ENCODE measurements around the gene ATXN7. TPM values are rescaled to one million over a fixed set of nuclear protein-coding genes. Genes with fewer than 3 reads are reported as not detected.
A peak's percentile ranks its signal among the peaks of the same experiment; 100 is the strongest.

ATXN7 gene
- total and polyA plus RNA-seq, 2 donors from 2014 or later: 1.4 to 36.4 TPM

- H3K4me1 ChIP-seq (ENCODE audit: control insufficient read depth in 2 of 3, insufficient read depth in 2 of 3, low read depth in 1 of 3, low read length in 3 of 3): peaks cover 0 to 33% (median 16%) of the 10 kb centered on the region in 3 donors
- H3K27ac ChIP-seq (ENCODE audit: low read depth in 2 of 2, low read length in 2 of 2): no peak overlapping the region
- no peak for FAIRE-seq
Observed at GRCh38 chr3:63975723-63976122, 112.1 kb downstream of the ATXN7 start.

GRCh38 chr3:63976161-63976871 is 112.6 kb downstream of the ATXN7 start:
- no peak for FAIRE-seq
- no peak for DNase-seq
- intact Hi-C loops (cut with DNase I): no loop called here
- Histone ChIP-seq H3K27me3 (ENCODE audit: control insufficient read depth, insufficient read depth, low read length) (no peaks in the 10 kb centered on the region), H3K27ac (ENCODE audit: low read depth in 2 of 2, low read length in 2 of 2) (no peak overlapping the region), H3K36me3 (ENCODE audit: control insufficient read depth in 2 of 3, insufficient read depth in 3 of 3, low read length in 3 of 3) (peaks cover 9 to 15% (median 10%) of the 10 kb centered on the region in 3 donors), H3K4me3 (ENCODE audit: low read length in 3 of 3) (no peak overlapping the region), H3K4me1 (ENCODE audit: control insufficient read depth in 2 of 3, insufficient read depth in 2 of 3, low read depth in 1 of 3, low read length in 3 of 3) (peaks cover 0 to 28% (median 14%) of the 10 kb centered on the region in 3 donors), H3K9ac (ENCODE audit: low read length in 3 of 3) (no peak overlapping the region), H3K9me3 (ENCODE audit: control insufficient read depth in 2 of 3, insufficient read depth in 1 of 3, low read length in 3 of 3) (no peaks in the 10 kb centered on the region)
- TF ChIP-seq, protein P1, sequence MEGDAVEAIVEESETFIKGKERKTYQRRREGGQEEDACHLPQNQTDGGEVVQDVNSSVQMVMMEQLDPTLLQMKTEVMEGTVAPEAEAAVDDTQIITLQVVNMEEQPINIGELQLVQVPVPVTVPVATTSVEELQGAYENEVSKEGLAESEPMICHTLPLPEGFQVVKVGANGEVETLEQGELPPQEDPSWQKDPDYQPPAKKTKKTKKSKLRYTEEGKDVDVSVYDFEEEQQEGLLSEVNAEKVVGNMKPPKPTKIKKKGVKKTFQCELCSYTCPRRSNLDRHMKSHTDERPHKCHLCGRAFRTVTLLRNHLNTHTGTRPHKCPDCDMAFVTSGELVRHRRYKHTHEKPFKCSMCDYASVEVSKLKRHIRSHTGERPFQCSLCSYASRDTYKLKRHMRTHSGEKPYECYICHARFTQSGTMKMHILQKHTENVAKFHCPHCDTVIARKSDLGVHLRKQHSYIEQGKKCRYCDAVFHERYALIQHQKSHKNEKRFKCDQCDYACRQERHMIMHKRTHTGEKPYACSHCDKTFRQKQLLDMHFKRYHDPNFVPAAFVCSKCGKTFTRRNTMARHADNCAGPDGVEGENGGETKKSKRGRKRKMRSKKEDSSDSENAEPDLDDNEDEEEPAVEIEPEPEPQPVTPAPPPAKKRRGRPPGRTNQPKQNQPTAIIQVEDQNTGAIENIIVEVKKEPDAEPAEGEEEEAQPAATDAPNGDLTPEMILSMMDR (IDR thresholded peaks at IDR 0.05; ENCODE audit: borderline replicate concordance, extremely low read depth, insufficient read depth): no peak

More at GRCh38 chr3:63975723-63976122, 112.1 kb downstream of the ATXN7 start:
- Histone ChIP-seq H3K9me3 (ENCODE audit: control insufficient read depth in 2 of 3, insufficient read depth in 1 of 3, low read length in 3 of 3) (no peaks in the 10 kb centered on the region), H3K9ac (ENCODE audit: low read length in 3 of 3) (no peak overlapping the region), H3K36me3 (ENCODE audit: control insufficient read depth in 2 of 3, insufficient read depth in 3 of 3, low read length in 3 of 3) (peaks cover 3 to 10% (median 6%) of the 10 kb centered on the region in 3 donors), H3K27me3 (ENCODE audit: control insufficient read depth, insufficient read depth, low read length) (no peaks in the 10 kb centered on the region), H3K4me3 (ENCODE audit: low read length in 3 of 3) (no peak overlapping the region)
- DNase-seq: peak in 1 of 5 donors; percentile 45
- TF ChIP-seq, protein P1 (IDR thresholded peaks at IDR 0.05; ENCODE audit: borderline replicate concordance, extremely low read depth, insufficient read depth): no peak
- intact Hi-C loops (cut with DNase I): no loop called here

- Histone ChIP-seq H3K36me3 (ENCODE audit: control insufficient read depth in 2 of 3, insufficient read depth in 3 of 3, low read length in 3 of 3) (peaks cover 10 to 17% (median 10%) of the 10 kb centered on the region in 3 donors), H3K4me1 (ENCODE audit: control insufficient read depth in 2 of 3, insufficient read depth in 2 of 3, low read depth in 1 of 3, low read length in 3 of 3) (peaks cover 0 to 26% (median 13%) of the 10 kb centered on the region in 3 donors), H3K27me3 (ENCODE audit: control insufficient read depth, insufficient read depth, low read length) (no peaks in the 10 kb centered on the region), H3K9ac (ENCODE audit: low read length in 3 of 3) (no peak overlapping the region), H3K9me3 (ENCODE audit: control insufficient read depth in 2 of 3, insufficient read depth in 1 of 3, low read length in 3 of 3) (no peaks in the 10 kb centered on the region), H3K4me3 (ENCODE audit: low read length in 3 of 3) (no peak overlapping the region), H3K27ac (ENCODE audit: low read depth in 2 of 2, low read length in 2 of 2) (no peak overlapping the region)
- TF ChIP-seq, protein P1 (IDR thresholded peaks at IDR 0.05; ENCODE audit: borderline replicate concordance, extremely low read depth, insufficient read depth): no peak
- intact Hi-C loops (cut with DNase I): no loop called here
- FAIRE-seq: no peak
- no peak for DNase-seq
Observed at GRCh38 chr3:63976872-63977200, 113.2 kb downstream of the ATXN7 start.

All from kidney (tissue), 14 donors.